GM10266 (cell line): ENCODE results near the gene PAPPA2.

Source experiments
- DNase-seq: peaks from one replicate; pipeline ENCODE4 v3.0.0; 2012; ENCODE audit errors: extremely low spot score
- CTCF ChIP-seq: IDR thresholded peaks from 2 replicates; pipeline ENCODE4 v1.5.1; 2012; ENCODE audit warnings: mild to moderate bottlenecking, low read depth; ENCODE audit not compliant: control insufficient read depth, insufficient read depth; ENCODE audit errors: missing control alignments

The PAPPA2 gene

GRCh38 chr1:176778056-176778455 lies 315.1 kb downstream of the PAPPA2 start:
- no peak for DNase-seq
- TF ChIP-seq CTCF: no peak

GRCh38 chr1:176779992-176780328 lies 317.0 kb downstream of the PAPPA2 start:
- TF ChIP-seq CTCF: no peak
- no peak for DNase-seq

GRCh38 chr1:176783309-176783708 lies 320.3 kb downstream of the PAPPA2 start:
- TF ChIP-seq CTCF: no peak
- DNase-seq: no peak

GRCh38 chr1:176785056-176785455 lies 322.1 kb downstream of the PAPPA2 start:
- no peak for TF ChIP-seq CTCF
- no peak for DNase-seq

- DNase-seq: no peak
- no peak for TF ChIP-seq CTCF
These were observed 322.8 kb downstream of the PAPPA2 start for GRCh38 chr1:176785791-176786190.

- TF ChIP-seq CTCF: no peak
- DNase-seq: no peak
These were observed 323.3 kb downstream of the PAPPA2 start for GRCh38 chr1:176786274-176786673.

GRCh38 chr1:176789571-176790090 lies 326.7 kb downstream of the PAPPA2 start:
- no peak for TF ChIP-seq CTCF
- DNase-seq: no peak

- DNase-seq: no peak
- TF ChIP-seq CTCF: no peak
These were observed 327.8 kb downstream of the PAPPA2 start for GRCh38 chr1:176790786-176791185.
